ENCODE measurements around the gene BCL11B. TPM values are rescaled to one million over a fixed set of nuclear protein-coding genes. Genes with fewer than 3 reads are reported as not detected.

The BCL11B gene
- polyA plus RNA-seq, 1 experiment = not detected

DNA sequence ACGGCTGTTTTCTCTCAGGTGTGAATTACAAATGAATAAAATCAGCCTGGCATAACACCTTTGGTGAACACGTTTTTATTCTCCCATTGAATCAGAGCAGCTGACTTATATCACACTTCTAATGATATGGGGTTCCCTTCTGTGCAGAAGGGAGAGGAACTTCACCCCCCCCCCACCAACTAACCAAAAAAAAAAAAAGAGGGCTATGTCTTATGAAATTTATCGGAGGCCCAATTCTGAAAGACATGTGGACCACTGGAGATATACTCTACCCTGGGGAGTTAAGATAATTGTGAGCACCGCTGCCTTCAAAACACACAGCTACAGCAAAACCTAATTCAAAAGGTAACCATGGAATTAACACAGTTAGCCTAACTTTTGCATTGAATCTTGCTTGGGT, 4.6 kb downstream of the BCL11B start:
- H3K36me3 ChIP-seq (ENCODE audit: control insufficient read depth, insufficient read depth, low read length) = no peaks in the 10 kb centered on the region
- H3K4me3 ChIP-seq (ENCODE audit: low read depth, low read length) = no peak overlapping the region
- ChIA-PET CTCF (interaction anchor here (1.2 kb wide), 1 partner anchor 10 kb away, joined by 4 read pairs; no protein-coding TSS in a partner anchor), POLR2A (no interaction called here)
- TF ChIP-seq, protein P1, sequence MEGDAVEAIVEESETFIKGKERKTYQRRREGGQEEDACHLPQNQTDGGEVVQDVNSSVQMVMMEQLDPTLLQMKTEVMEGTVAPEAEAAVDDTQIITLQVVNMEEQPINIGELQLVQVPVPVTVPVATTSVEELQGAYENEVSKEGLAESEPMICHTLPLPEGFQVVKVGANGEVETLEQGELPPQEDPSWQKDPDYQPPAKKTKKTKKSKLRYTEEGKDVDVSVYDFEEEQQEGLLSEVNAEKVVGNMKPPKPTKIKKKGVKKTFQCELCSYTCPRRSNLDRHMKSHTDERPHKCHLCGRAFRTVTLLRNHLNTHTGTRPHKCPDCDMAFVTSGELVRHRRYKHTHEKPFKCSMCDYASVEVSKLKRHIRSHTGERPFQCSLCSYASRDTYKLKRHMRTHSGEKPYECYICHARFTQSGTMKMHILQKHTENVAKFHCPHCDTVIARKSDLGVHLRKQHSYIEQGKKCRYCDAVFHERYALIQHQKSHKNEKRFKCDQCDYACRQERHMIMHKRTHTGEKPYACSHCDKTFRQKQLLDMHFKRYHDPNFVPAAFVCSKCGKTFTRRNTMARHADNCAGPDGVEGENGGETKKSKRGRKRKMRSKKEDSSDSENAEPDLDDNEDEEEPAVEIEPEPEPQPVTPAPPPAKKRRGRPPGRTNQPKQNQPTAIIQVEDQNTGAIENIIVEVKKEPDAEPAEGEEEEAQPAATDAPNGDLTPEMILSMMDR (IDR thresholded peaks at IDR 0.05; ENCODE audit: insufficient read depth, low read depth, low read length) = no peak
- no peak for DNase-seq (ENCODE audit: low read depth)
- peaks cover 16% of the 10 kb centered on the region for H3K27me3 ChIP-seq (ENCODE audit: control insufficient read depth, insufficient read depth, low read length)

DNA sequence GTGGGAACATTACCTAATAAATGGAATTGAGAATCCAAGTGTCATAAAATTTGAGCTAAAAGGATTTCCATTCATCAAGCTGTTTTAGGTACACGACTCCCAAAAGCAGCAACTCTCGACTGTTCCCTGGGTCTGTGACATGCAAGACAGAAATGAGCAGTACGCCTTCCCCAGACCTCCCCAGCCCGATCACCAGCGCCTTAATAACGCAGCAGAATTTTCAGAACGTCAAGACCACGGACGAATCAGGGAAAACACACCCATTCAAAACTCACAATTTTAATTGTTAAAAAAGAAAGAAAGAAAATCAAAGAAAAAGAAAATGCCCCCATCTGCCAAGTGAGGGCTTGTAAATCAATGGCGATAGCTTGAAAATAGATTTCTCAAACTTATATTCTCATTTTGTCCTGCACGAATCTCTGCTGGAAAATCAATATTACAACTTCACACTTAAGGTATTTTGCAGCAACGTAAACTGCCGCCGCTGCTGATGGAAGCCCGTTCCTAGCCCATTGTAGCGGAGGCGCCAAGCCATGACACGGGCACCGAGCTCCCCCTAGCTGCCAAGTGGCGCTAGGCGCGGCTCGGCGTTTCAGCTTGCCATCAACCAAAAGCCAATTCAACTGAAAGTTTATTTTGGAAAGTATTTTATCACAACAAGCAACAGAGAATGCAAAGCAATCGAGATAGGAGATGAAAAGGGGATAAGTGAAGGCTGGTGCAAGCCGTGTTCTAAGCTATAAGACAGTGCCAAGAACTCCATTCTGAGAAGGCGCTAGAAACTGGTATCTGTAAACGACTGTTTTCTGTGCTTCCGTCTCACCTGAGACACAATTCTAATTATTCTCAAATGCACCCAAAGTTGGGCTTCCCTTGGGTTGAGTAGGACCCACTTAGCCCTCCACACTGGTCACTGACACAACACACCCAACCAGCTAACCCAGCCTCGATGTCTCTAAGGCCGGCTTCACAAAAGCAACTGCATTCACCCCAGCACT, 5.5 kb downstream of the BCL11B start:
- POLR2A ChIA-PET = no interaction called here
- CTCF ChIA-PET = interaction anchor here (0.7 to 1.5 kb wide), 4 partner anchors 9 to 1321 kb away, joined by 3 to 9 read pairs (median 4); no protein-coding TSS in a partner anchor
- TF ChIP-seq, protein P1 (IDR thresholded peaks at IDR 0.05; ENCODE audit: insufficient read depth, low read depth, low read length) = peak; percentile 99
- Histone ChIP-seq H3K27me3 (ENCODE audit: control insufficient read depth, insufficient read depth, low read length) (peaks cover 12% of the 10 kb centered on the region), H3K4me3 (ENCODE audit: low read depth, low read length) (no peak overlapping the region), H3K36me3 (ENCODE audit: control insufficient read depth, insufficient read depth, low read length) (no peaks in the 10 kb centered on the region)
- DNase-seq (ENCODE audit: low read depth) = no peak

DNA sequence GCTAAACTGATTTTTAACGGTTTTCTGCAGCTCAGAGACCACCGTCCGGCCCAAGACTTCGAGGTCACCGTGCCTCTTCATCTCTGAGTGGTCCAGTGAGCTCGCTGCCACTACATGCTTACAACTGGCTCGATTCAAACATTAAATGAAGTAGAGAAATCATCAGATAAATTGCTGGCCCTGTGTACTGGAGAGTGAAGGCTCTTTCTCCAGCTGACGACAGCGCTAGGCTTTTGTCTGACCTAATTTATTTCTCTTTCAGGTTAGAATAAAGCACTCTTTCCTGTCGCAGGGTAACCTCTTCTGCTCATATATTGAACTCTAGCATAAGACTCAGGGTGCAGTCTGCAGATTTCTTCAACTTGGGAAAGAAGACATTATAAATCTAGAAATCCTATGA, 6.4 kb downstream of the BCL11B start:
- Histone ChIP-seq H3K36me3 (ENCODE audit: control insufficient read depth, insufficient read depth, low read length) (no peaks in the 10 kb centered on the region), H3K4me3 (ENCODE audit: low read depth, low read length) (no peak overlapping the region), H3K27me3 (ENCODE audit: control insufficient read depth, insufficient read depth, low read length) (peaks cover 10% of the 10 kb centered on the region)
- CTCF ChIA-PET = interaction anchor here (1.2 to 1.5 kb wide), 2 partner anchors 10 to 1557 kb away, joined by 4 to 9 read pairs; no protein-coding TSS in a partner anchor
- no peak for DNase-seq (ENCODE audit: low read depth)
- POLR2A ChIA-PET = no interaction called here
- TF ChIP-seq, protein P1 (IDR thresholded peaks at IDR 0.05; ENCODE audit: insufficient read depth, low read depth, low read length) = no peak

DNA sequence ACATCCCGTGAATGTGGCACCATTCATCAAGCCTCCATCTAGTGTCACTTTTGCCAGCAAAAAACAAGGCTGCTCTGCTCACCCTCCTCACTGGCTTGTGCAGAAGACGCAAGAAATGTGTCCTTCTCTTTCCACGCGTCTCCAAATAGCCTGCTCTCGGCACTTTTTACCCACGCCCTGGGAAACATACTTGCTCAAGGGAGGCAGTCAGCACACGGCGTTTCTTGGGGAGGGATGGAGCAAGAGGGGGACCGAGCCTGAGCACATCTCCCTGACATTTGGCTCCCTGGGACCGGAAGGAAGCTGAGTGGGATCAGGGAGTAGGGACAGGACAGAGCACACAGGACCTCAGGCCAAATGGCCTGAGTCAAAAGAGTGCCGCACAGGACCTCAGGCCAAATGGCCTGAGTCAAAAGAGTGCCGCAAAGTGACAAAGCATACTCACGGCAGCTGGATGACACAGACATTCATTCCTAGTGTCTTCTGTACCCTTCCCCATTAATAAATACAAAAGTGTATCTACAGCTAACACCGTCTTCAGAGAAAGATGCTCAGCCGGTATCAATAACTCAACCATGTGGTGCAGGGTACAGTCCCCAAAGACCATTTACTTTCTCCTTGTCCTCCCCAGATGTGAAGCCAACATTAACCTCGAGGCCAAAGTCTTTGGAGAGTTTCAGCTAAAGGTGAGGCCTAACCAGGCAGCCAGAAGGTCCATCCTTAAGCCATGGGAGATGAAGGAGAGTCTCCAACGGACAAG, 7.1 kb downstream of the BCL11B start:
- TF ChIP-seq, protein P1 (IDR thresholded peaks at IDR 0.05; ENCODE audit: insufficient read depth, low read depth, low read length) = no peak
- H3K27me3 ChIP-seq (ENCODE audit: control insufficient read depth, insufficient read depth, low read length) = peaks cover 7% of the 10 kb centered on the region
- H3K36me3 ChIP-seq (ENCODE audit: control insufficient read depth, insufficient read depth, low read length) = no peaks in the 10 kb centered on the region
- ChIA-PET CTCF (interaction anchor here (1.2 to 1.5 kb wide), 2 partner anchors 10 to 1556 kb away, joined by 4 to 9 read pairs; no protein-coding TSS in a partner anchor), POLR2A (no interaction called here)
- no peak for DNase-seq (ENCODE audit: low read depth)
- no peak overlapping the region for H3K4me3 ChIP-seq (ENCODE audit: low read depth, low read length)

Data from BJ (cell line).